Measurements from ENCODE around the gene CFAP221.
A peak's percentile ranks its signal among the peaks of the same experiment; 100 is the strongest.

The CFAP221 gene

DNA sequence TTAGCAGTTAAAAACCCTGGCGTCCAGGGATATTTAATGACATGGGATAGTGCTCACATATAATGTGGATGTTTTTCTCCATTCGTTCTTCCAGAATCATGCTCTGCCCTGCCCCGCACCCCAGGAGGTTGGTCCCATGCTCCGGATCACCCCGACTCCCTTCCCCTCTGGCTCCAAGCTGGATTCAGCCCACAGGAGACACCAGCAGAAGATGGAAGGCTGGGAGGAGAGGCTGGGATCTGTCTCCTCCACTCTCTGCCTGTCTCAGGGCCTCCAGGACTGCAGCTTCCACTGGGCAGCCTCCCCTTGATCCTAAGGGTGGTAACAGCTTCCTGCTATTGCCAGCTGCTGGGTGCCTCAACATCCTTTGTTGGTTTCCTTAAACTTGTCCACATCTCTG, 159.3 kb downstream of the CFAP221 start:
- no peak for DNase-seq

DNA sequence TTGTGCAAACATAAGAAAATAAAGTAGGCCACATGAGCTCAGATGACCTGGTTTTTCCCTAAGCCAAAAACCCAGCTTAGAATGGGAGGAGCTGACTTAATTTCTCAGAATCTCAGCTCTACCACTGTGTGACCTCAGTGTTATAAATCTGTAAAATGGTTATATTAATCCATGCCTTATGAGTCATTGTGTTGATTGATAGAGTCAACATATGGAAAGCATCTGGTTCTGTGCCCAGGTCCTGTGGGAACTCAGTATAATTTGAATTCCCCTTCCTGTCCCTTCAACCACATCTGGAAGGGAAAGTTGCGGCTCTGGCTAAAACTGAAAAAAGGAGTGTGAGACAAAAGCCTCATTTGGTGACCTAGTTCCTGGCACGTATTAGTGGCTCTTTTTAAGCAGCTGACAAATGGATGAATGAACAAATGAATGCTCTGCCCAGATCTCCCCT, 160.4 kb downstream of the CFAP221 start:
- no peak for DNase-seq

GRCh38 chr2:119706221-119706620, 162.0 kb downstream of the CFAP221 start:
- peak; percentile 69 for DNase-seq
